H1 (cell line): ENCODE results near the gene LRP1. TPM values are rescaled to one million over a fixed set of nuclear protein-coding genes. Genes with fewer than 3 reads are reported as not detected.

Experiments used
- CTBP2 ChIP-seq: IDR thresholded peaks from 2 replicates; pipeline ENCODE4 v1.7.0; 2011; ENCODE audit warnings: borderline replicate concordance, mild to moderate bottlenecking, moderate library complexity, mixed read lengths, low read length; ENCODE audit not compliant: insufficient read depth, insufficient read length
- GTF2F1 ChIP-seq: IDR thresholded peaks from 2 replicates; pipeline ENCODE4 v1.6.1; 2012; ENCODE audit warnings: low read depth, low read length, improper control_type of control experiment, borderline replicate concordance
- POLR2A ChIP-seq, 2 experiments: IDR thresholded peaks; 1 replicate in 1 of 2; 2 replicates in 1 of 2; pipeline ENCODE4 v1.6.1; 2011; ENCODE audit warnings: low read depth in 2 of 2, low read length in 2 of 2, mild to moderate bottlenecking in 2 of 2; ENCODE audit errors: control extremely low read depth in 1 of 2
- RBBP5 ChIP-seq: IDR thresholded peaks from 2 replicates; pipeline ENCODE4 v1.7.1; 2012; ENCODE audit warnings: low read depth, mild to moderate bottlenecking, inconsistent platforms, low read length, moderate library complexity, borderline replicate concordance
- SUZ12 ChIP-seq: fragments of 200-600 bp; sonication (generic); IDR thresholded peaks from 2 replicates; pipeline ENCODE4 v1.6.1; 2012; ENCODE audit warnings: mild to moderate bottlenecking, inconsistent platforms, low read length, moderate library complexity, mixed read lengths
- TCF12 ChIP-seq: IDR thresholded peaks from 2 replicates; pipeline ENCODE4 v1.6.1; 2011; ENCODE audit warnings: low read depth, mild to moderate bottlenecking, low read length
- TEAD4 ChIP-seq: IDR thresholded peaks from 2 replicates; pipeline ENCODE4 v1.6.1; 2012; ENCODE audit warnings: low read depth, low read length, inconsistent platforms, mixed read lengths
- polyA plus RNA-seq, 7 experiments: library from polyadenylated mRNA; depleted of rRNA in 3 of 7; stranded (reverse) in 5 of 7; unstranded in 2 of 7; fragments of >200 nt in 5 of 7; fragments of 200-250 nt in 2 of 7; gene quantifications; 1 replicate in 5 of 7; 2 replicates in 1 of 7; 4 replicates in 1 of 7; pipeline versions ENCODE4 v1.2.1 to v1.2.3, GENCODE V29; 2011 to 2013; ENCODE audit warnings: missing spikeins in 2 of 7, mixed read lengths in 2 of 7
- total RNA-seq: library from RNA; stranded (reverse); fragmentation: NEBNext Ultra II Directional; extraction: Animal tissue kit (Norgen Biotek cat#: 25700); gene quantifications from 2 replicates; pipeline ENCODE4 v1.2.1, GENCODE V29; 2021
- TF ChIP-seq, protein P1 (sequence below): IDR thresholded peaks from 2 replicates; pipeline ENCODE4 v1.6.1; 2012; ENCODE audit warnings: inconsistent platforms

The LRP1 gene
- total and polyA plus RNA-seq, 2 of the 8 experiments (the other 6 are each of a cell fraction or from before 2014, with no cell fraction given): 35.3 to 92.5 TPM

DNA sequence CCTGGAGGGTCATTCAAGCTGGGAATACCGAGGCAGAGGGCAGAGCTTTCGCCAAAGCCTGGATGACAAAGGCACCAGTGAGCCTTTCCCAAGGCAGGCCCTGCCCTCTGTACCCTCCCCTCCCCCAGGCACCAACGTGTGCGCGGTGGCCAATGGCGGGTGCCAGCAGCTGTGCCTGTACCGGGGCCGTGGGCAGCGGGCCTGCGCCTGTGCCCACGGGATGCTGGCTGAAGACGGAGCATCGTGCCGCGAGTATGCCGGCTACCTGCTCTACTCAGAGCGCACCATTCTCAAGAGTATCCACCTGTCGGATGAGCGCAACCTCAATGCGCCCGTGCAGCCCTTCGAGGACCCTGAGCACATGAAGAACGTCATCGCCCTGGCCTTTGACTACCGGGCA is 57.1 kb downstream of the LRP1 start (continued):
- TF ChIP-seq CTBP2 (no peak), POLR2A (IDR thresholded peaks at IDR 0.05; ENCODE audit: control extremely low read depth in 1 of 2, low read depth in 2 of 2, low read length in 2 of 2) (no peak), SUZ12 (no peak), GTF2F1 (no peak), TCF12 (no peak), TEAD4 (no peak), RBBP5 (no peak)
- TF ChIP-seq, protein P1, sequence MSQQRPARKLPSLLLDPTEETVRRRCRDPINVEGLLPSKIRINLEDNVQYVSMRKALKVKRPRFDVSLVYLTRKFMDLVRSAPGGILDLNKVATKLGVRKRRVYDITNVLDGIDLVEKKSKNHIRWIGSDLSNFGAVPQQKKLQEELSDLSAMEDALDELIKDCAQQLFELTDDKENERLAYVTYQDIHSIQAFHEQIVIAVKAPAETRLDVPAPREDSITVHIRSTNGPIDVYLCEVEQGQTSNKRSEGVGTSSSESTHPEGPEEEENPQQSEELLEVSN: no peak
